Esophagus muscularis mucosa (tissue), 4 donors: ENCODE data around the gene PTPRN.

Experiments used
- CTCF ChIP-seq, 3 experiments: fragments of 200-600 bp in 2 of 3; fragments of 450-650 bp in 1 of 3; sonication (generic) in 2 of 3; IDR thresholded peaks; one replicate each; pipeline ENCODE4 v1.5.1; 2017 to 2019; ENCODE audit warnings: antibody characterized with exemption in 3 of 3, mild to moderate bottlenecking in 2 of 3, moderate library complexity in 1 of 3
- EP300 ChIP-seq: sonication (generic); formaldehyde crosslinking; IDR thresholded peaks from one replicate; pipeline ENCODE4 v1.6.1; 2017; ENCODE audit warnings: antibody characterized with exemption
- POLR2A ChIP-seq: fragments of 450-650 bp; IDR thresholded peaks from one replicate; pipeline ENCODE4 v1.6.1; 2017; ENCODE audit warnings: antibody characterized with exemption, moderate library complexity, mild to moderate bottlenecking, low read depth
- POLR2AphosphoS5 ChIP-seq, 2 donors: sonication (generic); formaldehyde crosslinking; IDR thresholded peaks; one replicate each; pipeline ENCODE4 v1.6.1; 2017; ENCODE audit warnings: antibody characterized with exemption in 2 of 2

- no peak for TF ChIP-seq EP300
- no peak for TF ChIP-seq POLR2A
- no peak for TF ChIP-seq CTCF (IDR thresholded peaks at IDR 0.05)
- no peak for TF ChIP-seq POLR2AphosphoS5 (IDR thresholded peaks at IDR 0.05)
Observed at GRCh38 chr2:219266886-219267285, 42.3 kb downstream of the PTPRN start.
